Activated T-cell treated with anti-CD3 and anti-CD28 coated beads, Interleukin-2, amount 50 U/mL, for 24 hours (primary cell): ENCODE data around the gene BMP6.

ENCODE experiments used
- DNase-seq: peaks from one replicate; pipeline ENCODE4 v3.0.0-alpha.2; 2020
- H3K27ac Mint-ChIP-seq: 2 replicates; pipeline ENCODE4 v1.8.0; 2020; ENCODE audit warnings: mild to moderate bottlenecking, mixed read lengths
- H3K27me3 Mint-ChIP-seq: 2 replicates; pipeline ENCODE4 v1.8.0; 2020; ENCODE audit warnings: mixed read lengths
- H3K36me3 Mint-ChIP-seq: 2 replicates; pipeline ENCODE4 v1.8.0; 2020; ENCODE audit warnings: low read depth, mixed read lengths
- H3K4me1 Mint-ChIP-seq: 2 replicates; pipeline ENCODE4 v1.8.0; 2020; ENCODE audit warnings: low read depth, mixed read lengths
- H3K4me3 Mint-ChIP-seq: 2 replicates; pipeline ENCODE4 v1.8.0; 2020; ENCODE audit warnings: mild to moderate bottlenecking, moderate library complexity, mixed read lengths
- H3K9me3 Mint-ChIP-seq: 2 replicates; pipeline ENCODE4 v1.8.0; 2020; ENCODE audit warnings: mixed read lengths

BMP6 gene

DNA sequence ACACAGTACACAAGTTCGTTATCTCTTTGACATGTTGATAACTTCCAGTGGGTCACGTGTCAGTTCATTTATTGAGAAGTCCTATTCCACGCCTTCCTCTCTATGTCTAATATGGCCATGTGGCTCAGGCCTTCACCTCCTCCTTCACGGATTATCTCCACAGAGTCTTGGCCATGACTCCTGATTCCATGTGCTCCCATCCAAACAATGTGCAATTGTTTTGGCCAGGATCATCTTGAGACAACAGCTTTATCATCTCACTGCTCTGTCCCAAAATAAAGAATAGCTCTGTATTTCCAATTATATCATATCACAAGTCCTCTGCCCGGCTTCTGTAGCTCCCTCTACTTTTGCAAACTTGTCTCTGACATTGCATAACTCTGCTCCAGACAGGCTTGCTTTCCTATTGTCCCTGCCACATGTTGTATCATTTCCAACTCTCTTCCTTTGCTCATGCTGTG, 195.8 kb downstream of the BMP6 start:
- Mint-ChIP-seq H3K9me3 (peaks cover 15% of the 10 kb centered on the region), H3K36me3 (no peaks in the 10 kb centered on the region), H3K4me1 (no peaks in the 10 kb centered on the region), H3K27me3 (peaks cover 25% of the 10 kb centered on the region), H3K4me3 (no peak overlapping the region), H3K27ac (no peak overlapping the region)
- DNase-seq: no peak

DNA sequence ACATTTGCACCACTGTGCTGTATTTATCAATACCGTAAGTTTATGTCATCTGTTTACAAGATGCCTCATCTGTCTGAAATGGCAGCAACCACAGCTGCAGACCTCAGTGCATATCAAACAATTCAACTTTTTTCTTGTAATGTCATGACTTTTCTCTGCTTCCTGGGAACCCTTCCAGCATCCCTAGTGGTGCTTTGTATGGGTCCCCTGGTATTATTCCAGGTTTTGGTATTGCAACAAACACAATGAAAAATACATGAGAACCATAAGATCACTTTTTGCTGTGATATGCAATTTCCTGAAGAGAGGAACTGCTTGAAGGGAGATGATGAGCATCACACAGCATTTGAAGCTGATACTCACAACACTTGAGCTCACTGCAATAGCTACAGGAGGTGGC, 196.7 kb downstream of the BMP6 start:
- Mint-ChIP-seq H3K9me3 (peaks cover 15% of the 10 kb centered on the region), H3K27ac (no peak overlapping the region), H3K4me1 (no peaks in the 10 kb centered on the region), H3K36me3 (no peaks in the 10 kb centered on the region), H3K4me3 (no peak overlapping the region), H3K27me3 (peaks cover 29% of the 10 kb centered on the region)
- no peak for DNase-seq

DNA sequence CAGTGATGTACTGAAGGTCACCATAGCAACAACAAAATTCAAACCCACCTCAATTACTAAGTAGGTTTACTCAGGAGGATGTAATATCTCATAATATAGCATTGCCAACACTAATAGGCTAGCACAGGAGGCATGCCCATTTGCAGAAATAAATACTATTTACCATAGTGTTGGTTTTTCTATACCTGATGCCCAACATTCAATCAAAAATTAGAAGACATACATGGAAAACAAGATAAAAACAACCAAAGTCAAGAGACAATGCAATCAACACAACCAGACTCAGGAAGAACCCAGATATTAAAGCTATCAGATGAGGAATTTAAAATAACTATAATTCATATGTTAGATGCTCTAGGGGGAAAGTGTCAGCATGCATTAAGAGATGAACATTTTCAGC, 199.0 kb downstream of the BMP6 start:
- Mint-ChIP-seq H3K9me3 (peaks cover 15% of the 10 kb centered on the region), H3K4me1 (no peaks in the 10 kb centered on the region), H3K27me3 (peaks cover 39% of the 10 kb centered on the region), H3K27ac (no peak overlapping the region), H3K36me3 (no peaks in the 10 kb centered on the region), H3K4me3 (no peak overlapping the region)
- DNase-seq: no peak
